HL-60 (cell line): ENCODE results near the gene RESF1.

Experiments used
- DNase-seq, 2 experiments: peaks; one replicate each; pipeline ENCODE4 v3.0.0-alpha.2; 2010 to 2020; ENCODE audit warnings: low read depth in 1 of 2, low spot score in 1 of 2
- H3K27ac ChIP-seq: fragments of 250-450 bp; sonication (Bioruptor Pico); replicated peaks from 2 replicates; pipeline ENCODE4 v1.5.1; 2020; ENCODE audit warnings: mild to moderate bottlenecking, moderate library complexity
- H3K27me3 ChIP-seq: fragments of 250-450 bp; sonication (Bioruptor Pico); 2 replicates; pipeline ENCODE4 v1.5.1; 2021; ENCODE audit warnings: mild to moderate bottlenecking, moderate library complexity; ENCODE audit not compliant: insufficient read depth, poor library complexity, severe bottlenecking
- H3K4me3 ChIP-seq: replicated peaks from 2 replicates; pipeline ENCODE4 v1.5.1; 2011; ENCODE audit warnings: mild to moderate bottlenecking, control low read depth, low read length; ENCODE audit not compliant: insufficient read depth
- GABPA ChIP-seq: IDR thresholded peaks from 2 replicates; pipeline ENCODE4 v1.6.1; 2012; ENCODE audit warnings: low read depth
- POLR2AphosphoS5 ChIP-seq: IDR thresholded peaks from 2 replicates; pipeline ENCODE4 v1.6.1; 2012; ENCODE audit warnings: low read depth
- SPI1 ChIP-seq: IDR thresholded peaks from 2 replicates; pipeline ENCODE4 v1.6.1; 2012; ENCODE audit warnings: low read depth, mild to moderate bottlenecking, borderline replicate concordance
- TF ChIP-seq, protein P1 (sequence below): IDR thresholded peaks from 2 replicates; pipeline ENCODE4 v1.6.1; 2012; ENCODE audit warnings: low read depth; ENCODE audit not compliant: insufficient replicate concordance
- TF ChIP-seq, protein P2 (sequence below): IDR thresholded peaks from one replicate; pipeline ENCODE4 v1.5.1; 2011; ENCODE audit warnings: low read length, control low read depth, inconsistent platforms; ENCODE audit not compliant: insufficient read depth

Gene RESF1

GRCh38 chr12:31984806-31985591 lies 25.8 kb downstream of the RESF1 start:
- Histone ChIP-seq H3K27ac (no peak overlapping the region), H3K4me3 (no peak overlapping the region), H3K27me3 (no peaks in the 10 kb centered on the region)
- no peak for DNase-seq
- TF ChIP-seq SPI1 (no peak), POLR2AphosphoS5 (no peak), GABPA (no peak)
- TF ChIP-seq, protein P1, sequence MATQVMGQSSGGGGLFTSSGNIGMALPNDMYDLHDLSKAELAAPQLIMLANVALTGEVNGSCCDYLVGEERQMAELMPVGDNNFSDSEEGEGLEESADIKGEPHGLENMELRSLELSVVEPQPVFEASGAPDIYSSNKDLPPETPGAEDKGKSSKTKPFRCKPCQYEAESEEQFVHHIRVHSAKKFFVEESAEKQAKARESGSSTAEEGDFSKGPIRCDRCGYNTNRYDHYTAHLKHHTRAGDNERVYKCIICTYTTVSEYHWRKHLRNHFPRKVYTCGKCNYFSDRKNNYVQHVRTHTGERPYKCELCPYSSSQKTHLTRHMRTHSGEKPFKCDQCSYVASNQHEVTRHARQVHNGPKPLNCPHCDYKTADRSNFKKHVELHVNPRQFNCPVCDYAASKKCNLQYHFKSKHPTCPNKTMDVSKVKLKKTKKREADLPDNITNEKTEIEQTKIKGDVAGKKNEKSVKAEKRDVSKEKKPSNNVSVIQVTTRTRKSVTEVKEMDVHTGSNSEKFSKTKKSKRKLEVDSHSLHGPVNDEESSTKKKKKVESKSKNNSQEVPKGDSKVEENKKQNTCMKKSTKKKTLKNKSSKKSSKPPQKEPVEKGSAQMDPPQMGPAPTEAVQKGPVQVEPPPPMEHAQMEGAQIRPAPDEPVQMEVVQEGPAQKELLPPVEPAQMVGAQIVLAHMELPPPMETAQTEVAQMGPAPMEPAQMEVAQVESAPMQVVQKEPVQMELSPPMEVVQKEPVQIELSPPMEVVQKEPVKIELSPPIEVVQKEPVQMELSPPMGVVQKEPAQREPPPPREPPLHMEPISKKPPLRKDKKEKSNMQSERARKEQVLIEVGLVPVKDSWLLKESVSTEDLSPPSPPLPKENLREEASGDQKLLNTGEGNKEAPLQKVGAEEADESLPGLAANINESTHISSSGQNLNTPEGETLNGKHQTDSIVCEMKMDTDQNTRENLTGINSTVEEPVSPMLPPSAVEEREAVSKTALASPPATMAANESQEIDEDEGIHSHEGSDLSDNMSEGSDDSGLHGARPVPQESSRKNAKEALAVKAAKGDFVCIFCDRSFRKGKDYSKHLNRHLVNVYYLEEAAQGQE, result no peak
- TF ChIP-seq, protein P2, sequence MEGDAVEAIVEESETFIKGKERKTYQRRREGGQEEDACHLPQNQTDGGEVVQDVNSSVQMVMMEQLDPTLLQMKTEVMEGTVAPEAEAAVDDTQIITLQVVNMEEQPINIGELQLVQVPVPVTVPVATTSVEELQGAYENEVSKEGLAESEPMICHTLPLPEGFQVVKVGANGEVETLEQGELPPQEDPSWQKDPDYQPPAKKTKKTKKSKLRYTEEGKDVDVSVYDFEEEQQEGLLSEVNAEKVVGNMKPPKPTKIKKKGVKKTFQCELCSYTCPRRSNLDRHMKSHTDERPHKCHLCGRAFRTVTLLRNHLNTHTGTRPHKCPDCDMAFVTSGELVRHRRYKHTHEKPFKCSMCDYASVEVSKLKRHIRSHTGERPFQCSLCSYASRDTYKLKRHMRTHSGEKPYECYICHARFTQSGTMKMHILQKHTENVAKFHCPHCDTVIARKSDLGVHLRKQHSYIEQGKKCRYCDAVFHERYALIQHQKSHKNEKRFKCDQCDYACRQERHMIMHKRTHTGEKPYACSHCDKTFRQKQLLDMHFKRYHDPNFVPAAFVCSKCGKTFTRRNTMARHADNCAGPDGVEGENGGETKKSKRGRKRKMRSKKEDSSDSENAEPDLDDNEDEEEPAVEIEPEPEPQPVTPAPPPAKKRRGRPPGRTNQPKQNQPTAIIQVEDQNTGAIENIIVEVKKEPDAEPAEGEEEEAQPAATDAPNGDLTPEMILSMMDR, result no peak

GRCh38 chr12:31985832-31986231 lies 26.6 kb downstream of the RESF1 start:
- no peak for DNase-seq
- no peak overlapping the region for H3K27ac ChIP-seq
- no peaks in the 10 kb centered on the region for H3K27me3 ChIP-seq
- H3K4me3 ChIP-seq, result no peak overlapping the region
- TF ChIP-seq POLR2AphosphoS5, result no peak
- no peak for TF ChIP-seq SPI1
- TF ChIP-seq, protein P2, result no peak
- TF ChIP-seq, protein P1, result no peak
- TF ChIP-seq GABPA, result no peak

DNA sequence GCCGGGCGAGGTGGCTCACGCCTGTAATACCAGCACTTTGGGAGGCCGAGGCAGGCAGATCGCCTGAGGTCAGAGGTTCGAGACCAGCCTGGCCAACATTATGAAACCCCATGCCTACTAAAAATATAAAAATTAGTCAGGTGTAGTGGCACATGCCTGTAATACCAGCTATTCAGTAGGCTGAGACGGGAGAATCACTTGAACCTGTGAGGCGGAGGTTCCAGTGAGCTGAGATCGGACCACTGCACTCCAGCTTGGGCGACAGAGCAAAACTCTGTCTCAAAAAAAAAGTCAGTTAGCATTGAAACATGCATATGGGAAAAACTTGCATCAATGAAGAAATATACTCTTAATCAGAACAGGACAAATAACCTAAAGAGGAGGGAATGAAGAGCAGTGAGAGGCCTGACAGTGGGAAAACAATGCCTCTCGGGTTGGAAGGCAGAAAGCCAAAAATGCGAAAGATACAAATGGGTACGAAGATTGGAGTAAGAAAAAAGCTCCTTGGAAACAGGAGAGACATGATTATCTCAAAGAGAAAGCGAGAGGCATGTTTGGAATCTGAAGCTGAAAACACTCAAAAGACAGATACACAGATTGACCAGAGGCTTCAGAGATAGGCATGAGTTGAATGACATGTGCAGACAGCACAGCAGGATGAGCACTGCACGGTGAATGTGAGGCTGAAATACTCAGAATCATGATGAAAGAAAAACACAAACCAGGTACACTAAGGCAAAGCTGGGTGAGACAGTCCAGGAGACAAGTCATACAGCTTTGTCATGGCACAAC lies 30.6 kb downstream of the RESF1 start:
- Histone ChIP-seq H3K27me3 (no peaks in the 10 kb centered on the region), H3K27ac (no peak overlapping the region), H3K4me3 (no peak overlapping the region)
- TF ChIP-seq, protein P2, result no peak
- TF ChIP-seq GABPA, result no peak
- TF ChIP-seq, protein P1, result no peak
- no peak for DNase-seq
